Myocyte (in vitro differentiated cells): ENCODE results near the gene PPARA. TPM values are rescaled to one million over a fixed set of nuclear protein-coding genes. Genes with fewer than 3 reads are reported as not detected.

ENCODE experiments used
- DNase-seq: peaks from one replicate; pipeline ENCODE4 v3.0.0-alpha.2; 2012; ENCODE audit warnings: low read depth
- total RNA-seq: library from RNA; depleted of rRNA; stranded (reverse); fragments of >200 nt; gene quantifications from 2 replicates; pipeline ENCODE4 v1.2.3, GENCODE V29; 2014

The PPARA gene
- total RNA-seq, 1 donor from 2014 or later, result 17.5 TPM

- DNase-seq, result no peak
These were observed 52.7 kb downstream of the PPARA start for GRCh38 chr22:46202897-46203600.

GRCh38 chr22:46203601-46203980 lies 53.3 kb downstream of the PPARA start:
- DNase-seq, result no peak

GRCh38 chr22:46209262-46209661 lies 58.9 kb downstream of the PPARA start:
- DNase-seq, result no peak

- no peak for DNase-seq
These were observed 61.9 kb downstream of the PPARA start for GRCh38 chr22:46212195-46212594.

- no peak for DNase-seq
These were observed 62.7 kb downstream of the PPARA start for GRCh38 chr22:46213052-46213451.

- no peak for DNase-seq
These were observed 63.8 kb downstream of the PPARA start for GRCh38 chr22:46214149-46214548.

GRCh38 chr22:46214616-46215015 lies 64.3 kb downstream of the PPARA start:
- DNase-seq, result no peak

- DNase-seq, result no peak
These were observed 69.3 kb downstream of the PPARA start for GRCh38 chr22:46219636-46220035.

- DNase-seq, result no peak
These were observed 70.6 kb downstream of the PPARA start for GRCh38 chr22:46220921-46221320.

GRCh38 chr22:46224044-46224897 lies 73.9 kb downstream of the PPARA start:
- no peak for DNase-seq

GRCh38 chr22:46224898-46225290 lies 74.6 kb downstream of the PPARA start:
- no peak for DNase-seq

GRCh38 chr22:46225631-46226030 lies 75.3 kb downstream of the PPARA start:
- DNase-seq, result no peak

- DNase-seq, result no peak
These were observed 76.3 kb downstream of the PPARA start for GRCh38 chr22:46226577-46226976.

- no peak for DNase-seq
These were observed 79.4 kb downstream of the PPARA start for GRCh38 chr22:46229701-46230100.

- DNase-seq, result no peak
These were observed 80.1 kb downstream of the PPARA start for GRCh38 chr22:46230262-46230901.

- DNase-seq, result peak; percentile 93
These were observed 82.9 kb downstream of the PPARA start for GRCh38 chr22:46233231-46233630.

GRCh38 chr22:46234969-46235368 lies 84.6 kb downstream of the PPARA start:
- no peak for DNase-seq

GRCh38 chr22:46237453-46238124 lies 87.3 kb downstream of the PPARA start:
- DNase-seq, result no peak

GRCh38 chr22:46238541-46238940 lies 88.2 kb downstream of the PPARA start:
- no peak for DNase-seq

- DNase-seq, result peak; percentile 59
These were observed 89.1 kb downstream of the PPARA start for GRCh38 chr22:46239261-46240048.

- DNase-seq, result no peak
These were observed 89.7 kb downstream of the PPARA start for GRCh38 chr22:46240073-46240472.
